K562 (cell line): Measurements from ENCODE around the gene FBXO33. TPM values are rescaled to one million over a fixed set of nuclear protein-coding genes. Genes with fewer than 3 reads are reported as not detected.

ENCODE experiments used
- ATAC-seq: fragments of 200-7000 bp; cut with Tn5 transposase; 3 replicates; pipeline ENCODE4 v1.9.1; 2020; ENCODE audit warnings: moderate library complexity
- BruUV-seq: library from RNA; stranded (reverse); fragments of 400-500 nt; replicated peaks from 2 replicates; lab custom pipeline; 2021; lab: Mats Ljungman, UMichigan
- CTCF ChIA-PET: fragments of 300-600 bp; formaldehyde crosslinking; extraction: SDS; loops from one replicate; lab custom pipeline; 2021; ENCODE audit warnings: low intra/inter-chr PET ratio; lab: Yijun Ruan, JAX
- POLR2A ChIA-PET: fragments of 300-600, 350-650 bp; sonication (Branson Sonifier 250); formaldehyde crosslinking; extraction: SDS; loops from one replicate; lab custom pipeline; 2021; ENCODE audit warnings: antibody characterized with exemption, inconsistent platforms; lab: Yijun Ruan, JAX
- DNase-seq, 4 experiments: peaks; one replicate each; pipeline versions ENCODE4 v3.0.0 to v3.0.0-alpha.2; 2011 to 2018; ENCODE audit warnings: low spot score in 3 of 4, mixed read lengths in 3 of 4; ENCODE audit errors: extremely low read depth in 1 of 4
- FAIRE-seq: peaks from 2 replicates; lab custom pipeline; 2011; peaks lifted over from hg19 to GRCh38; lab: Jason Lieb, UNC
- H2AFZ ChIP-seq: 2 replicates; pipeline ENCODE4 v1.6.0; 2011; ENCODE audit warnings: low read depth, low read length, control low read depth, inconsistent platforms
- H3K27ac ChIP-seq: fragments of 200-600 bp; 3 replicates; pipeline ENCODE4 v1.8.0; 2011; ENCODE audit warnings: low read depth, mild to moderate bottlenecking, control low read depth, inconsistent platforms, low read length, moderate library complexity, mixed read lengths; ENCODE audit errors: extremely low read depth
- H3K27me3 ChIP-seq, 2 experiments: fragments of 300-600 bp in 1 of 2; 2 replicates in 1 of 2; 3 replicates in 1 of 2; pipeline versions ENCODE4 v1.6.0 to v1.8.0; 2011; ENCODE audit warnings: inconsistent platforms in 2 of 2, low read length in 2 of 2, mild to moderate bottlenecking in 1 of 2, mixed read lengths in 1 of 2, moderate library complexity in 1 of 2; ENCODE audit not compliant: control insufficient read depth in 2 of 2, insufficient read depth in 2 of 2
- H3K36me3 ChIP-seq: fragments of 300-600 bp; 3 replicates; pipeline ENCODE4 v1.8.0; 2011; ENCODE audit warnings: mild to moderate bottlenecking, low read length, inconsistent platforms; ENCODE audit not compliant: control insufficient read depth, insufficient read depth
- H3K4me1 ChIP-seq, 2 experiments: fragments of 200-600 bp in 1 of 2; replicated peaks in 1 of 2; 2 replicates in 1 of 2; 3 replicates in 1 of 2; pipeline versions ENCODE4 v1.5.1 to v1.8.0; 2011; ENCODE audit warnings: inconsistent platforms in 2 of 2, low read length in 2 of 2, mild to moderate bottlenecking in 1 of 2, mixed read lengths in 1 of 2, moderate library complexity in 1 of 2; ENCODE audit not compliant: control insufficient read depth in 2 of 2, insufficient read depth in 2 of 2
- H3K4me2 ChIP-seq: 2 replicates; pipeline ENCODE4 v1.6.1; 2011; ENCODE audit warnings: low read length, control low read depth, inconsistent platforms, mixed read lengths; ENCODE audit not compliant: insufficient read depth
- H3K4me3 ChIP-seq: fragments of 200-600 bp; sonication (generic), shearing (Covaris generic); 2 replicates; pipeline ENCODE4 v1.5.1; 2016; ENCODE audit warnings: control low read depth, inconsistent platforms
- H3K79me2 ChIP-seq: fragments of 200-600 bp; 3 replicates; pipeline ENCODE4 v1.8.0; 2011; ENCODE audit warnings: low read length, inconsistent platforms; ENCODE audit not compliant: control insufficient read depth, insufficient read depth
- H3K9ac ChIP-seq, 2 experiments: 2 replicates each; pipeline versions ENCODE4 v1.6.0 to v1.6.1; 2011; ENCODE audit warnings: low read depth in 2 of 2, low read length in 2 of 2, control low read depth in 1 of 2, inconsistent platforms in 1 of 2, mild to moderate bottlenecking in 1 of 2, mixed read lengths in 1 of 2; ENCODE audit not compliant: insufficient read depth in 1 of 2
- H3K9me1 ChIP-seq: one replicate; pipeline ENCODE4 v1.6.0; 2011; ENCODE audit warnings: inconsistent platforms, mild to moderate bottlenecking, low read length, moderate library complexity; ENCODE audit not compliant: control insufficient read depth, insufficient read depth
- H3K9me3 ChIP-seq: replicated peaks from 2 replicates; pipeline ENCODE4 v1.5.1; 2011; ENCODE audit warnings: low read depth, low read length, inconsistent platforms; ENCODE audit not compliant: control insufficient read depth, insufficient read depth
- H4K20me1 ChIP-seq: replicated peaks from 2 replicates; pipeline ENCODE4 v1.6.1; 2011; ENCODE audit warnings: low read length, inconsistent platforms, mixed read lengths; ENCODE audit not compliant: control insufficient read depth, insufficient read depth
- CLOCK ChIP-seq: fragments of 250-450 bp; sonication (Bioruptor Pico); IDR thresholded peaks from 2 replicates; pipeline ENCODE4 v1.4.0; 2020; ENCODE audit warnings: mild to moderate bottlenecking, moderate library complexity, borderline replicate concordance
- CUX1 ChIP-seq: fragments of 200-800 bp; sonication (Bioruptor generic); IDR thresholded peaks from 2 replicates; pipeline ENCODE4 v1.6.1; 2016; ENCODE audit warnings: missing genetic modification characterization, missing compliant biosample characterization
- CXXC5 ChIP-seq: fragments of 250-450 bp; sonication (Bioruptor Pico); IDR thresholded peaks from 2 replicates; pipeline ENCODE4 v1.8.0; 2022; ENCODE audit warnings: inconsistent platforms, mild to moderate bottlenecking, moderate library complexity
- FOXJ3 ChIP-seq: sonication (generic); formaldehyde crosslinking; IDR thresholded peaks from 2 replicates; pipeline ENCODE4 v1.4.0; 2020; ENCODE audit warnings: mild to moderate bottlenecking, missing genetic modification reagents
- HNRNPLL ChIP-seq: fragments of 200-400 bp; formaldehyde crosslinking; IDR thresholded peaks from 2 replicates; pipeline ENCODE4 v1.6.1; 2017; ENCODE audit warnings: low read length, low read depth, mild to moderate bottlenecking; ENCODE audit not compliant: poor library complexity, severe bottlenecking
- HNRNPUL1 ChIP-seq: fragments of 200-400 bp; formaldehyde crosslinking; IDR thresholded peaks from 2 replicates; pipeline ENCODE4 v1.6.1; 2017; ENCODE audit warnings: low read length
- HOXB6 ChIP-seq: fragments of 250-450 bp; sonication (Bioruptor Pico); IDR thresholded peaks from 2 replicates; pipeline ENCODE4 v1.5.1; 2022; ENCODE audit warnings: mild to moderate bottlenecking, borderline replicate concordance
- KLF13 ChIP-seq: fragments of 450-650 bp; IDR thresholded peaks from 2 replicates; pipeline ENCODE4 v1.6.1; 2016; ENCODE audit warnings: missing genetic modification characterization, low read depth, mild to moderate bottlenecking, missing compliant biosample characterization, moderate library complexity, borderline replicate concordance
- MLLT1 ChIP-seq, 2 experiments: fragments of 450-650 bp; IDR thresholded peaks; 2 replicates each; pipeline ENCODE4 v1.6.1; 2016
- OTX1 ChIP-seq: fragments of 450-650 bp; formaldehyde crosslinking; IDR thresholded peaks from 2 replicates; pipeline ENCODE4 v1.4.0; 2022; ENCODE audit warnings: mild to moderate bottlenecking
- PHF20 ChIP-seq: fragments of 450-650 bp; IDR thresholded peaks from 2 replicates; pipeline ENCODE4 v1.6.1; 2018; ENCODE audit not compliant: partially characterized antibody
- TAF9B ChIP-seq: fragments of 450-650 bp; IDR thresholded peaks from 2 replicates; pipeline ENCODE4 v1.6.1; 2018; ENCODE audit warnings: mild to moderate bottlenecking; ENCODE audit not compliant: partially characterized antibody
- ZEB2 ChIP-seq: fragments of 450-650 bp; IDR thresholded peaks from 2 replicates; pipeline ENCODE4 v1.6.1; 2016
- WGBS: fragments of 100-300 bp; shearing (Covaris generic); methylation state at CpG from one replicate; pipeline ENCODE4 v1.1.6; 2016; ENCODE audit warnings: low coverage, mixed read lengths; ENCODE audit not compliant: insufficient coverage; ENCODE audit errors: missing lambda C conversion rate; 5-methylcytosine and 5-hydroxymethylcytosine counted together
- in situ Hi-C: fragments of 300-500 bp; cut with MboI; formaldehyde crosslinking; loops from 4 replicates; pipeline ENCODE4 v1.15.0; 2018; ENCODE audit warnings: inconsistent platforms, mixed read lengths
- intact Hi-C: fragments of 100-400 bp; cut with micrococcal nuclease; formaldehyde crosslinking; loops from 2 replicates; pipeline ENCODE4 v1.14.2; 2022
- polyA plus RNA-seq, 8 experiments: library from polyadenylated mRNA; depleted of rRNA in 4 of 8; stranded (reverse) in 5 of 8; unstranded in 3 of 8; fragments of >200 nt; fragmentation: Nextera tagmentation in 2 of 8; fragmentation: Illumina TruSeq in 1 of 8; extraction: Ambion mirVana in 2 of 8; extraction: Trizol in 1 of 8; gene quantifications; 2 replicates each; pipeline versions ENCODE4 v1.2.1 to v1.2.3, GENCODE V29; 2011 to 2014; ENCODE audit warnings: inconsistent platforms in 1 of 8, missing spikeins in 1 of 8
- total RNA-seq, 7 experiments: library from RNA; depleted of rRNA in 6 of 7; stranded (reverse); fragments of >200 nt in 6 of 7; fragmentation: Illumina TruSeq in 2 of 7; extraction: Trizol in 2 of 7; gene quantifications; 2 replicates each; pipeline versions ENCODE4 v1.2.1 to v1.2.3, GENCODE V29; 2011 to 2021; ENCODE audit warnings: low replicate concordance in 1 of 7

The FBXO33 gene
- total and polyA plus RNA-seq, 9 of the 15 experiments (the other 6 are each of a cell fraction or from before 2014, with no cell fraction given), result 1.6 to 7.5 (median 5.0) TPM

- H3K27ac ChIP-seq, result no peak overlapping the region
- no peak overlapping the region for H3K4me2 ChIP-seq
- ATAC-seq, result no peak
- ChIA-PET CTCF (no interaction called here), POLR2A (interaction anchor here (0.8 to 1.0 kb wide), 2 partner anchors 24 to 207 kb away, joined by 3 read pairs; no protein-coding TSS in a partner anchor)
- no peak overlapping the region for H3K4me3 ChIP-seq
- peaks cover 4% of the 10 kb centered on the region; the same call in 1 of the 3 replicates for H3K79me2 ChIP-seq
- no TSS peak for BruUV-seq
- no peak for FAIRE-seq
- peaks cover 0 to 2% of the 10 kb centered on the region in 2 experiments; a peak in 2 of 5 replicates for H3K4me1 ChIP-seq
- H3K27me3 ChIP-seq, result no peaks in the 10 kb centered on the region
- H3K36me3 ChIP-seq, result no peaks in the 10 kb centered on the region; the same call in 2 of the 3 replicates
- no peak for DNase-seq
- H3K9me3 ChIP-seq, result no peaks in the 10 kb centered on the region
- intact Hi-C loops, result loop anchor here (2.0 kb wide), 2 partner anchors 195 to 319 kb away; no protein-coding TSS in a partner anchor
- H4K20me1 ChIP-seq, result no peaks in the 10 kb centered on the region
- TF ChIP-seq FOXJ3 (CRISPR knock-in tag), result no peak
- no peak for TF ChIP-seq HOXB6
- no peak for TF ChIP-seq PHF20
- no peak for TF ChIP-seq CLOCK (CRISPR knock-in tag)
- TF ChIP-seq TAF9B, result no peak
- TF ChIP-seq HNRNPLL, result no peak
- no peak for TF ChIP-seq HNRNPUL1
- TF ChIP-seq CXXC5 (CRISPR knock-in tag), result no peak
- no peak for TF ChIP-seq CUX1 (CRISPR knock-in tag)
- no peak for TF ChIP-seq ZEB2
- no peak for TF ChIP-seq OTX1 (CRISPR knock-in tag)
- no peak for TF ChIP-seq KLF13 (tag)
- TF ChIP-seq MLLT1 (IDR thresholded peaks at IDR 0.05), result no peak
- no peak overlapping the region for H2AFZ ChIP-seq
- in situ Hi-C loops, result loop anchor here (10.0 kb wide), 1 partner anchor 321 kb away; the partner anchor contains the start of gene SEC23A
- WGBS, result 51% methylated on average over 3 of the region's 3 CpGs
- no peak overlapping the region for H3K9ac ChIP-seq
- H3K9me1 ChIP-seq, result no peaks in the 10 kb centered on the region
These were observed 6.3 kb downstream of the FBXO33 start for GRCh38 chr14:39425947-39426346.
